ENCODE data around the gene SLC7A6OS. TPM values are rescaled to one million over a fixed set of nuclear protein-coding genes. Genes with fewer than 3 reads are reported as not detected.

The SLC7A6OS gene
- total RNA-seq, 1 experiment from 2014 or later = 24.5 TPM

DNA sequence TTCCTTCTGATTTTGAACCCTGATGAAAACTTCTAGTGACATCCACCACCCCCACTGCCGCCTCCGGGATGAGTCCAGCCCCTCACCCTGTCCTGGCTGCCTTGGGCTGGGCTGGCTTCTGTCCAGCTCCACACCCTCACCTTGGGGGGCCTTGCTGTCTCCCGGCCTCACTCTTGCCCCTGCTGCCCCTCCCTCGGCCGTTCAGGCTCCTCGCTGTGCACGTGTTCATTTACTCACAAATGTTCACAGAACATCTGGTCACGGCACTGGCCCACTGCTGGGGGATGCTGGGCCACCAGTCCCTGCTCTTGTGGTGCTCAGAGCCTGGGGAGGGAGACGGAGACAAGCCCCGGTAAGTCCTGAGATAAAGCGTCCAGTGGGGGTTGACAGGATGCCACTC is 40.7 kb upstream of the SLC7A6OS start:
- no peaks in the 10 kb centered on the region; a peak in 1 of 5 replicates for H3K9me3 Mint-ChIP-seq
- Histone ChIP-seq H3K27ac (ENCODE audit: insufficient read length, low read depth, low read length) (no peak overlapping the region), H2AK5ac (ENCODE audit: insufficient read length, low read length) (no peak overlapping the region), H3K23me2 (ENCODE audit: insufficient read length, low read depth, low read length, poor library complexity, severe bottlenecking) (no peaks in the 10 kb centered on the region), H3K4me2 (ENCODE audit: insufficient read depth, insufficient read length, low read length) (no peak overlapping the region), H3K56ac (ENCODE audit: insufficient read length, low read depth, low read length) (no peak overlapping the region), H4K5ac (ENCODE audit: insufficient read length, low read depth, low read length) (no peak overlapping the region), H4K91ac (ENCODE audit: insufficient read length, low read depth, low read length) (no peak overlapping the region), H2BK12ac (ENCODE audit: insufficient read length, low read depth, low read length) (no peak overlapping the region), H3K4me1 (ENCODE audit: insufficient read depth, low read length) (no peaks in the 10 kb centered on the region), H2AFZ (ENCODE audit: low read length) (no peak overlapping the region), H3K79me2 (ENCODE audit: insufficient read depth, low read length) (no peaks in the 10 kb centered on the region), H4K20me1 (ENCODE audit: control insufficient read depth, insufficient read depth, insufficient read length) (peaks cover 3% of the 10 kb centered on the region), H3K9ac (ENCODE audit: extremely low read depth, insufficient read length, low read length) (no peak overlapping the region), H2BK20ac (ENCODE audit: low read depth, low read length, poor library complexity, severe bottlenecking) (no peak overlapping the region), H2BK120ac (ENCODE audit: low read depth, low read length, poor library complexity, severe bottlenecking) (no peak overlapping the region), H3K14ac (ENCODE audit: insufficient read depth, low read length) (no peak overlapping the region), H3K9me3 (ENCODE audit: control insufficient read depth, low read depth, low read length) (no peaks in the 10 kb centered on the region), H3K23ac (ENCODE audit: insufficient read length, low read depth, low read length) (no peak overlapping the region), H2BK5ac (ENCODE audit: insufficient read length, low read length) (no peak overlapping the region), H2BK15ac (ENCODE audit: low read depth, low read length) (no peak overlapping the region), H3T11ph (ENCODE audit: low read length) (no peak overlapping the region), H3K4ac (ENCODE audit: low read depth, low read length) (no peak overlapping the region), H4K8ac (replicated peaks; ENCODE audit: insufficient read length, low read depth, low read length) (no peak overlapping the region), H3K27me3 (ENCODE audit: insufficient read depth, low read length) (no peaks in the 10 kb centered on the region), H3K18ac (ENCODE audit: insufficient read length, low read depth, low read length) (no peak overlapping the region), H3K79me1 (ENCODE audit: insufficient read depth, low read depth, low read length, poor library complexity, severe bottlenecking) (no peaks in the 10 kb centered on the region)
- 0 out of 4 replicates have a peak, but pooled peaks cover 0 to 2% of the 10 kb centered on the region in 2 experiments for H3K4me1 Mint-ChIP-seq
- TF ChIP-seq, protein P1, sequence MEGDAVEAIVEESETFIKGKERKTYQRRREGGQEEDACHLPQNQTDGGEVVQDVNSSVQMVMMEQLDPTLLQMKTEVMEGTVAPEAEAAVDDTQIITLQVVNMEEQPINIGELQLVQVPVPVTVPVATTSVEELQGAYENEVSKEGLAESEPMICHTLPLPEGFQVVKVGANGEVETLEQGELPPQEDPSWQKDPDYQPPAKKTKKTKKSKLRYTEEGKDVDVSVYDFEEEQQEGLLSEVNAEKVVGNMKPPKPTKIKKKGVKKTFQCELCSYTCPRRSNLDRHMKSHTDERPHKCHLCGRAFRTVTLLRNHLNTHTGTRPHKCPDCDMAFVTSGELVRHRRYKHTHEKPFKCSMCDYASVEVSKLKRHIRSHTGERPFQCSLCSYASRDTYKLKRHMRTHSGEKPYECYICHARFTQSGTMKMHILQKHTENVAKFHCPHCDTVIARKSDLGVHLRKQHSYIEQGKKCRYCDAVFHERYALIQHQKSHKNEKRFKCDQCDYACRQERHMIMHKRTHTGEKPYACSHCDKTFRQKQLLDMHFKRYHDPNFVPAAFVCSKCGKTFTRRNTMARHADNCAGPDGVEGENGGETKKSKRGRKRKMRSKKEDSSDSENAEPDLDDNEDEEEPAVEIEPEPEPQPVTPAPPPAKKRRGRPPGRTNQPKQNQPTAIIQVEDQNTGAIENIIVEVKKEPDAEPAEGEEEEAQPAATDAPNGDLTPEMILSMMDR (conservative IDR thresholded peaks at IDR 0.05) = no peak
- H3K36me3 Mint-ChIP-seq (ENCODE audit: insufficient read depth in 1 of 3, low read depth in 3 of 3) = peaks cover 23 to 75% (median 70%) of the 10 kb centered on the region in 3 experiments; a peak in 6 of 7 replicates
- H3K4me3 Mint-ChIP-seq = no peak overlapping the region
- H3K27me3 Mint-ChIP-seq (ENCODE audit: low read depth) = no peaks in the 10 kb centered on the region
- DNase-seq = no peak
- no peak overlapping the region for H3K27ac Mint-ChIP-seq
- no CpG with 5 or more reads among the region's 11 CpGs for WGBS (ENCODE audit: extremely low coverage, insufficient read length, low lambda C conversion rate)
